Measurements from ENCODE around the gene ZNF536.
"Not testable (repeated sequence)": the region's sequence is repeated elsewhere in the genome, so short reads cannot be mapped to it uniquely, and the experiment has no call there.

ZNF536 gene

DNA sequence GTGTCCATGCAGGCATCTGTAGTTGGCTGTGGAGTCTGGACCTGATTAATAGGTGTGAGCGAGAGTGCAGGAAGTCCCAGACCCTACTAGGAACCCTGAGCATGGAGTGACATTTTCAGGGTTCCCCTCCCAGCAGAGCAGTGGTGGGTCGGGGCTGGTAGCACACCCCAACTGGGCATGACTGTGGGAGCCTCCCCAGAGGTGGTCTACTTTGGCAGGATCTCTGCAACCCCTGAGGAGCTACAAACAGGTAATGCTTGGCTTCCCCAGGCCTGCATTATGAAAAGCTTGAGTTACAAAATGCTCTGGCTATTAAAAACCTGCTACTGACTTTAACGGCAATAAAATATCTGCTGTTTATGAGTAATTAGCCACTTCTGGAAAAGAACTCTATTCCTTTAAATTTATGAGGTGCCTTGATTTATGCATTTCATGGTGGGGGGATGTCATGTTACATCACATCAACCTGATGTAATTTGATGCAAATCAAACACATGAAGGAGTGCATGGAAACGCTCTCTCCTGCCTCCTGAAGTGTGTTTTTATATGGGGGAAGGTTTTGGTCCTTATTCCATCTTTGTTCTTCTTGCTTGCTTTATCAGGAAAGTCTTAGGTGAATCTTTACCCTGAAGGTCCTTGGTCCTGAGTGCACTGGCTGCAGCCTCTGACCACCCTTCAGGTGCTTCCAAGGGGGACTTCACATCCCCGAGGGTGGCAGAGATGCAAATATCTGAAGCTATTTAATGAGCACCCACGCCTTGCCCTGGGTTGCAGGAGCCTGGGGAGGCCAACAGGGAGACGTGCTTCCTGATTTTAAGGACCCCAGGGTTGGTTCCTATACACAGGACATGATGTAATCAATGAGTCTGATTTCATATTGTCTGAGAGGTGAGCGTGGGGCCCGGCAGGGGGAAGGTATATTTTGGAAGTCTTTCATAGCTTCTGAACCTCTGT lies 54.0 kb downstream of the ZNF536 start:
- DNase-seq = no peak

DNA sequence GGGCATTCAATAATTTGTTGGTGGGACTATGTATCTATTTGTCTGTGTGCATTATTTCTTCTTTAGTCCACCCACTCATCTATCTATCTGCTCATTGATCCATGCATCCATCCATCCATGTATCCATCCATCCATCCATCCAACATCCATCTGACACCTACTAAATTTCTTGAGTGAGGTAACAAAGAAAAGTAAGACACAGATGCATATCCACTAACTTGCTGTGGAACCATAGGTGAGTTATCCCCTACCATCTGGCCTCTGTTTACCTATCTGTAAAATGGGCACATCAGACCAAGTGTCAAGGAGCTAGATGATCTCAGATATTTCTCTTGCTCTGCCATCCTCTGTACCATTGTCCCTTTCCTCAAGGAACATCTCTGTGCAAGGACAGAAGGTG lies 54.7 kb downstream of the ZNF536 start:
- DNase-seq = no peak

DNA sequence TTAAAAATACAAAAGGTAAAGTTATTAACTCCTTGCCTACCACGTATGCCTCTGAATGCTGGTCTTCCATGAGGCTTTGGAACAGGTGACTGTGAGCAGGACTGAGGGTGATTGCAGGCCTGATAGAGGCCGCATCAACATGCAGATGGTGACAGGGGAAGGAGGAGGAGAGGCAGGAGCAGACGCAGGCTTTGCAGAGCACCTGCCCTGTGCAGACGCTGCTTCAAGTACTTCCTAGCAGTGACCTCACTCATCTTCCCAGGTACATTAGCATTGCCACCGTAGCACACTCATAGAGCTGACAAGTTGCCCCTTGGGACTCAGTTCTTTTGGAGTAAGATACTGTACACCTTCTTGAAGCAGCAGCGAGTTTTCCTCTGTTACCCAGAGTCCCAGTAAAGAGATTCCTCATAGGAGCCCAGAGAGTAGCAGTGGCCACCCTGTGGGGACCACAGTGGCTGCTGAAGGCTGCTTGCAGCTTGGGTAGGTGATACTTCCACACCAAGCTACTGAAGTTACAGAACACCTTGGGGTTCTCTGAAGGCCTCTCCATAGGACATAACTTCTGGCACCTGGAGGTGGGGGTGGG lies 56.0 kb downstream of the ZNF536 start:
- no peak for DNase-seq

DNA sequence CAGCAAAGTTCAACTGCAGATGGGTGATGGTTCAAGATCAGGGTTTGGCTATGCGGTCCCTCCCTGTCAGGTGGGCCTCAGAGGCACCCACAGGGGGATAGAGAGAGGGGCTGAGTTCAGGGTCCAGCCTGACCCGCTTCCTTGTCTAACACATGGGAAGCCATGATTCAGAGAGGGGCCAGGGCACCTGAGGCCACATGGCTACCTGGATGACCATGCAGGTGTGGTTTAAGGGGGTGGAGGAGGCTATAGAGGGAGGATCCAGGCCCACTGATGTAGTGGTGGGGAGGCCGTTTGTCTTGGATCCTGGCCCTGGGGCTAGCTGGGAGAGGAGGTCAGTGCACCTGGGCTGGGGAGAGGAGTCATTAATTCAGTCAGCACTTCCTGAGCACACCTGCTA lies 56.7 kb downstream of the ZNF536 start:
- DNase-seq = no peak

DNA sequence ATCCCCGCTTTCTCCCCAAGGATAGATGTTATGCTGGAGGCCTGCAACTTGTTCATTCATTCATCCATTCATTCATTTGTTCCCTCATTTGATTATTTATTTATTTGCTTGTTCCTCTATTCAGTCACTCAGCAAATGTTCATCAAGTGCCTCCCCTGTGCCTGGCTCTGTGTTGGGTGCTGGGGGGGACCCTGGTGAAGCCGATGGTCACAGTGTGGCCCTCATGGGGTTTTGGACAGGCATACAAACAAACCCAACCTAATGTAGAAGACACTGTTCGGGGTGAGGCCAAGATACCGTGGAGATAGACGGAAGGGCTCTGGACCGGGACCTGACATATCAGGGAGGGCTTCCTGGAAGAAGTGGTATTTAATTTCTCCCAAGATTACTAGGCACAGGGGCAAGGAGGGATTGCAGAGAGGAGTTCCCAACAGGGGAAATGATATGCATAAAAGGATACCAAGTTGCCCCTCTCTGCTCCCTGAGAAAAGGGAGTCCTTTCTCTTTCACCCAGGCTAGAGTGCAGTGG lies 58.1 kb downstream of the ZNF536 start:
- no peak for DNase-seq

DNA sequence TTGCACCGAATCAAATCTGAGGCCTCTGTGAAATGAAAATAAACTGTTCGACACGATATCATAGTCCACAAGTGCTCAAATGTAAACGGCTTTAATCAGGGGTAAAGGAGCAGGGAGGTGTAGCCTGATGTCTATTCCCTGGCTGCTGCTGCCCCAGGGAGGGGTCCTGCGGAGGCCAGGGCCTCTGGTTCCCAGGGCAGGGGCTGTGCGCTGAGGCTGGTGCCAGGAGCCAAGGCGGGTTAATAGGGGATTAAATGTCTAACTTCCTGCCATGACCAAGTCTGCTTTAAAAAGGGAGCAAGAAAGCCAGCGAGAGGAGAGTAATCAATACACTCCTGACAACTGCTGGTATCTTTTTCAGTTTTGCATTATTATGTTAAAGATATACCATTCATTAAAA lies 59.4 kb downstream of the ZNF536 start:
- DNase-seq = no peak

DNA sequence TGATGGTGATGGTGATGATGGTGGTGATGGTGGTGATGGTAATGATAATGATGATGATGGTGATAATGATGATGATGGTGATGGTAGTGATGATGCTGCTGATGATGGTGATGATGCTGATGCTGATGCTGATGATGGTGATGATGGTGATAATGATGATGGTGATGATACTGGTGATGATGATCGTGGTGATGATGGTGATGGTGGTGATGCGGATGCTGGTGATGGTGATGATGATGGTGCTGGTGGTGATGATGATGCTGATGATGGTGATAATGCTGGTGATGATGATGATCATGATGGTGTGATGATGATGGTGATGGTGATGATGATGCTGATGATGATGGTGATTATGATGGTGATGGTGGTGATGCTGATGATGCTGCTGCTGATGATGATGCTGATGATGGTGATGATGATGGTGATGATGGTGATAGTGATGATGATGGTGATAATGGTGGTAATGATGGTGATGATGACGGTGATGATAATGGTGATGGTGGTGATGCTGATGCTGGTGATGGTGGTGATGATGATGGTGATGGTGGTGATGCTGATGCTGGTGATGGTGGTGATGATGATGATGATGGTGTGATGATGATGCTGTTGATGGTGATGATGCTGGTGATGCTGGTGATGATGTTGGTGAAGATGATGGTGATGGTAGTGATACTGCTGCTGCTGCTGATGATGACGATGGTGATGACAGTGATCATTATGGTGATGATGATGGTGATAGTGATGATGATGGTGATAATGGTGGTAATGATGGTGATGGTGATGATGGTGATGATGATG lies 62.8 kb downstream of the ZNF536 start:
- no peak for DNase-seq

DNA sequence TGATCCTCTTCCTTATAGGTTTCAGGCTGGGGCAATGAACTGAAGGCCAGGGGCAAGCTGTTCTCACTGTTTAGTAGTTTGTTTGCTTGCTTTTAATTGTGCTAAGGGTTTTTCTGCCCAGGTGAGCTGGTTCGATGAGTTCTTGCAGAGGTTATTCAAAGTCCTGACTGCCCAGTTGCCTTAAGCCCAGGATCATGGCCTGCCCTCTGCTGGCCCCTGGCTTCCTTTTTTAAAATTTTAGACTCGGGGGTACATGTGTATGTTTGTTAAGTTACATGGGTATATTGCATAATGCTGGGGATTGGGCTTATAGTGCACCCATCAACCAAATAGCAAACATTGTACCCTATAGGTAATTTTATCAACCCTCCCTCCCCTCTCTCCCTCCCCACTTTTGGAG lies 65.7 kb downstream of the ZNF536 start:
- DNase-seq = no peak

DNA sequence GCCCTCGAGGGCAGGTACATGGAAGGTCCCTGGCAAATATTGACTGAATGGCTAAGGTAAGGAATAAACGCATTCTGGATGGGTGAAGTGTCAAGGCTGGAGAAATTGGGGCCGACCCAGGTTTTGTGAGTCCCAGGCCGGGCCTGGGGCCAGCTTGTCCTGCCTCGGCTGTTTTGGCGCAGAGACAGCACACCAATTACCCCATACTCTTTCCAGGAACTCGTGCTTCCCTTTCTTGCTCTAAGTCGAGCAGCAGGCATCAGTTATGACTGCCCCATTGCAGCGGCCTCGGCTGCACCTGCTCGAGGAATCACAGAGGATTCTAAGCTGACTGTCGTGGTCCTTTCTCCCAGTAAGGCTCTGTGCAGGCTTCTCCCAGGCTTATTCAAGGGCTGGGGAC lies 67.1 kb downstream of the ZNF536 start:
- DNase-seq = no peak

DNA sequence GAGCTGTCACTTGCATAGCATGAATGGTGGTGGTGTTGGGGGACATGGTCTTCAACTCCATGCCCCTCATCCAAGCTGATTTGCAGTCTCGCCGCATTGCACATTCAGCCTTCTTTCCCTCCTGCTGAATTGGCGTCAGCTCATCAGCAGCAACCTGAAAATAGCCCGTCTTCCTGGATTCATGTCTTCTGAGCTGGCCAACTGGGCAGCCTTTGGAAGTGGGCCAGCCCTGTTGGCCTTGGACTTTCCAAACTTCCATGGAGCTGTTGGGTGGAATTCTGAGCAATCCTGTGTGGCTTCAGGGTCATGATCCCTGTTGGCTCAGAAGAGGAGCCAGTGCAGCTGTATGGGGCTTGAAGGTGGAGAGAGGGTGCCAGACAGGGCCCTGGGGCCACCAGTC lies 68.8 kb downstream of the ZNF536 start:
- DNase-seq = no peak

DNA sequence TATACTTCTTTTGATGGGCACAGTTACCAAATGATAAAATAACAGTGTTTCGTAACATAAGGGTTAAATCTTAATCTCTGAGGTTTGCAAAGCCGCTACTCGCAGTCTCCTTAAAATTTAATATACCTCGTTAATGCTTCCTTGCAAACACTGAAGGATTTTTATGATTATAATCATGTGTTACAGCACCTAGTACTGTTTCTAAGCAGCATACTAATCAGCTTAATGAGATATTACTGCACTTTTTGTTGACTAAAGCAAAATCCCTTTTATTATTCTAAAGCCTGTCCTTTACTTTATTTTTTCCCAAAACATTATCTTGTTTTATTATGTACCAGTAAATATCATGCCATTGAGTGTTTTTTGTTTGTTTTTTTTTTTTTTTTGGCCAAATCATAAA lies 70.5 kb downstream of the ZNF536 start:
- no peak for DNase-seq

DNA sequence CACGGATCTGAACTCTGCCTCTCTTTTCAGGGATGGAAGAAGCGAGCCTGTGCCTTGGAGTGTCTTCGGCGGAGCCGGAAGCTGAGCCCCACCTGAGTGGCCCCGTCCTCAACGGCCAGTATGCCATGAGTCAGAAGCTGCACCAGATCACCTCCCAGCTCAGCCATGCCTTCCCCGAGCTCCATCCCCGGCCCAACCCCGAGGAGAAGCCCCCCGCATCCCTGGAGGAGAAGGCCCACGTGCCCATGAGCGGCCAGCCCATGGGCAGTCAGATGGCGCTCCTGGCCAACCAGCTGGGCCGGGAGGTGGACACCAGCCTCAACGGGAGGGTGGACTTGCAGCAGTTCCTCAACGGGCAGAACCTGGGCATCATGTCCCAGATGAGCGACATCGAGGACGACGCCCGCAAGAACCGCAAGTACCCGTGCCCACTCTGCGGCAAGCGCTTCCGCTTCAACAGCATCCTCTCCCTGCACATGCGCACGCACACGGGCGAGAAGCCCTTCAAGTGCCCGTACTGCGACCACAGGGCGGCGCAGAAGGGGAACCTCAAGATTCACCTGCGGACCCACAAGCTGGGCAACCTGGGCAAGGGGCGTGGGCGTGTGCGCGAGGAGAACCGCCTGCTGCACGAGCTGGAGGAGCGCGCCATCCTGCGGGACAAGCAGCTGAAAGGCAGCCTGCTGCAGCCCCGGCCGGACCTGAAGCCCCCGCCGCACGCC lies 71.5 kb downstream of the ZNF536 start:
- no peak for DNase-seq

DNA sequence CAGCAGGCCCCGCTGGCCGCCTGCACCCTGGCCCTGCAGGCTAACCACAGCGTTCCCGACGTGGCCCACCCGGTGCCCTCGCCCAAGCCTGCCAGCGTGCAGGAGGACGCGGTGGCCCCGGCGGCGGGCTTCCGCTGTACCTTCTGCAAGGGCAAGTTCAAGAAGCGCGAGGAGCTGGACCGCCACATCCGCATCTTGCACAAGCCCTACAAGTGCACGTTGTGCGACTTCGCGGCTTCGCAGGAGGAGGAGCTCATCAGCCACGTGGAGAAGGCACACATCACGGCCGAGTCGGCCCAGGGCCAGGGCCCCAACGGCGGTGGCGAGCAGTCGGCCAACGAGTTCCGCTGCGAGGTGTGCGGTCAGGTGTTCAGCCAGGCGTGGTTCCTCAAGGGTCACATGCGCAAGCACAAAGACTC lies 72.1 kb downstream of the ZNF536 start:
- DNase-seq = no peak

DNA sequence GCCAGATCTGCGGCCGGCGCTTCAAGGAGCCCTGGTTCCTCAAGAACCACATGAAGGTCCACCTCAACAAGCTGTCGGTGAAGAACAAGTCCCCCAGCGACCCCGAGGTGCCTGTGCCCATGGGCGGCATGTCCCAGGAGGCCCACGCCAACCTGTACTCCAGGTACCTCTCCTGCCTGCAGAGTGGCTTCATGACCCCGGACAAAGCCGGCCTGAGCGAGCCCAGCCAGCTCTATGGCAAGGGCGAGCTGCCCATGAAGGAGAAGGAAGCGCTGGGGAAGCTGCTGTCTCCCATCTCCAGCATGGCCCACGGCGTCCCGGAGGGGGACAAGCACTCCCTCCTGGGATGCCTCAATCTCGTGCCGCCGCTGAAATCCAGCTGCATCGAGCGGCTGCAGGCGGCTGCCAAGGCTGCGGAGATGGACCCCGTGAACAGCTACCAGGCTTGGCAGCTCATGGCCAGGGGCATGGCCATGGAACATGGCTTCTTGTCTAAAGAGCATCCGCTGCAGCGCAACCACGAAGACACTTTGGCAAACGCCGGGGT lies 72.6 kb downstream of the ZNF536 start:
- no peak for DNase-seq

DNA sequence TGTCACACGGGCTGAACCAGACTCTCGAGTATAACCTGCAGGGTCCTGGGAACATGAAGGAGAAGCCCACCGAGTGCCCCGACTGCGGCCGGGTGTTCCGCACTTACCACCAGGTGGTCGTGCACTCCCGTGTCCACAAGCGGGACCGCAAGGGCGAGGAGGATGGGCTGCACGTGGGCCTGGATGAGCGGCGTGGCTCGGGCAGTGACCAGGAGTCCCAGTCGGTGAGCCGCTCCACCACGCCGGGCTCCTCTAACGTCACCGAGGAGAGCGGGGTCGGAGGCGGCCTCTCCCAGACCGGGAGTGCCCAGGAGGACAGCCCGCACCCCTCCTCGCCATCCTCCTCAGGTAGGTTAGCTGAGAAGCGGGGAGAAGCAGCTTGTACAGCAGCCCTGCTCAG lies 73.2 kb downstream of the ZNF536 start:
- DNase-seq = no peak

DNA sequence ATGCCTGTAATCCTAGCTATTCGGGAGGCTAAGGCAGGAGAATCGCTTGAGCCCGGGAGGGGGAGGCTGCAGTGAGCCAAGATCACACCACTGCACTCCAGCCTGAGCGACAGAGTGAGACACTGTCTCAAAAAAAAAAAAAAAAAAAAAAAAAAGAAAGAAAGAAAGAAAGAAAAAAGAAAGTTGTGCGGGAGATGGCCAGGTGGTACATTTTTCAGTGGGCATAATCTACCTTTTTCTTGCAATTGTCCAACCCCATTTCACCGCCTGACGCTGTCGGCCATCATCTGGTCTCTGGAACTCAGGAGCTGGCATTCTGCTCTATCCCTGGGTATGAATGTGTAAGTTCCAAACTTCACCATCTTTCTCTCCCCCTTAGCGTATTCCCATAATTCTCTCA lies 73.9 kb downstream of the ZNF536 start:
- DNase-seq = not testable (repeated sequence)

DNA sequence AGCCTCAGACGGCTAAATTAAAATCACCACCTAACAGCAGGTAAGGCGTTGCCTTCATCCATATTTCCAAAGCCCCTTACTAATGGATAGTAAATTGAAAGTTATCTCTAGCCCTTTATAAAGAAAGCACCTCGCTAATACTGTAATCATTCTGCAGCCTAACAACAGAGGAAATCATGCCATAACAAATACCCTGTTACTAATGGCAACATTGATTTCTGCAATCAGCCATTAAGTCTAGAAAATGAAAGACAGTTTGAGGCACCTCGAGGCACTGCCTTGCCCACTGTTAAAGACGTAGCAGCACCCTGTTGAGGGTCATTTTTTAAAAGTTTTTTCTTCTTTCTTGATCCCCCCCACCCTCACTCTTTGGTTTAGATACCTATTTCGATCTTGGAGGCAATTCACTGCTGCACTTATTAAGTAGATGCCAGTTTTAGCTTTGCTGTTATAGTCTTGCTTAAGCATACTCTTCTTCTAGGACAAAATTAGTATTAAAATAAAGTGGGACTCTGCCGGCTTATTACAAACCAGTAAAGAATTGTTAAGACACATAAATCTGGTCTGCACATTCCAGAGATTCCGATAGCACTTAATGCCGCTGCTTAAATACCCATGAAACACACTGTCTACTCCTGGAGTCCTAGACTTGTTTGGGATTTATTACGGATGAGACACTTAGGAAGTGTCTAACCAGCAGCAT lies 74.8 kb downstream of the ZNF536 start:
- no peak for DNase-seq

DNA sequence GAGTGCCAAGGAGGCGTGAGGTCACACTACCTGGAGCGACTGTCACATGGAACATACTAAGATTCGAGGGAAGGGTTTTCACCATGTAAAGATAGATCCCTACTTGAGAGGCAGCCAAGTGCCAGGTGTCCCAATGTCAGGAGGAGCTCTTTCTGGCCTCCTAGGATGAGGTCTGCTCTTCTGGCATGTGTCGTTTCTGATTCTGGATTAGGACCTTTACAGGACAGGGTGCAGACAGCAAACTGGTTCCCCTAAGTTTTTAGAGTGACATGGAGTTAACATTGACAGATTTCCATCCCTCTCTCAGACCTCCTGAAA lies 75.3 kb downstream of the ZNF536 start:
- DNase-seq = no peak

DNA sequence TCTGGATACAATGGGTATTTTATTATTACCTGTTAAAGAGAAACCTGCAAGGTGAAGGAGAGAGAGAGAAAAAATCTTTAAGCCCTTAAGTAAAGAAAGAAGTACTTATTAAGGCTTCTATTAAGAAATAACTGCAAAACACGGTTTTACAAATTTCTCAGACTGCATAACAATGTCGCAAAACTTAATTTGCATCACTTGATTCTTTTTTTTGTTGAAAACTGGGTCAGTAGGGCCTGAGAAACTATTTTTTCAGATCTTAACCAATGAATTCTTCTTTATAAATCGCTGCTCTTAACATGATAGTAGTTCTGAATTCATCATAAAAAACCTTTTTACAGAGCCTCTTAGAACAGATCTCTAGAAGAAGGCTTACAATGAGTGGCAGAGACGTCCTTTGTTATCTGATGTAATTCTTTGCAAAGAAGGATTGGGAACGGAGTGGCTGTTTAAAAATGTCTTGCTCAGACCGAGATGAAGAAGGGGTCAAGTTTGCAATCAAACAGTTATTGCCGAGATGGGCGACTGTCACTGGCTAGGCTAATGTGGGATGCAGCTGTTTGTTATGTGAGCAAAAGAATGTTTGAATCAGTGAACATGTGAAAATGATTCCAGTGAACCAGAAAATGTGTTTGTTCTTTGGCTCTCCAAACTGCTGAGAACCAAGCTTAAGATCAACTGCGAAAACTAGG lies 76.3 kb downstream of the ZNF536 start:
- DNase-seq = no peak

DNA sequence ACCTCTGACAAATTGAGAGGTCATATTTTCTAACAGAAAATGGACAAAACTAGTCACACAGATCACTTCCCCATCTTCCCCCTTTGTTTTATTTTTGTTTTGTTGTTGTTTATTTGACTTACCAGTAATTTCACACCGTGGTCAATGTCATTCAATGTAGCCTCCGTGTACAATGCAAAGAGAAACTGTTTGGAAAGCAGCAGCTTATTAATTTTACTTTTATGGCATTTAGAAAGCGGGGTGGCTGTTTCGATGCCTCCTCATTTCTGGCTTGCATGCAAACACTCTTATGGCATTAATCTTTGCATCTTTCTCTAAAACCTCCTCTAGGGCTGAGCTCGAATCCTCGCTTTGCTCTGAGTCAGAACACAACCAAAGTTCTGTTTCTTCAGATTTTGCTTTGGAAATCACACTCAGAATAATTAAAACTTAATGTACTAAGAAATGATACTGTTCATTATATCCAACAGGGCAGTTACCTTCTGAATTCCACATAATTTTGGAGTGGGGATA lies 77.0 kb downstream of the ZNF536 start:
- no peak for DNase-seq

DNA sequence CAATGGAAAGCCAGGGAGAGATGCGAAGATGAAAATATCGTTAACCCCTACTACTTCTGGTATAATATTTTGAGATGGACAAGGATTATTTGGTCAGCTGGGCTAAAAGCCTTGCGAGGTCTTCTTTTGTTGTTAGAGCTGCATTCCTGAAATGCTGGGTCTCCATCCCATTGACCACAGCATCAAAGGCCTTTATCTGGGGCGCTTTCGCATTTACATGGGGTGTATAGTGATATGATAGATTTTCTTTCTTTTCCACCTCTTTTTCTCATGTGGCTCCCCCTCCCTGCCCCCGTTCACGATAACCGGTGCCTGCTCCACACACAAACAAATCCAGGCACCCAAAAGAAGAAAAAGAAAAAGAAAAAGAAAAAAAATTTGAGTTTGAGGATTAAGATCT lies 77.5 kb downstream of the ZNF536 start:
- DNase-seq = no peak

Data from activated naive CD4-positive, alpha-beta T cell treated with anti-CD3 and anti-CD28 coated beads, Interleukin-2, amount 50 U/mL, for 16 hours (primary cell).